Measurements from ENCODE around the gene ATG5.

ATG5 gene

GRCh38 chr6:106223300-106223930 is 102.1 kb downstream of the ATG5 start:
- DNase-seq (ENCODE audit: low read depth in 2 of 2), result peak; percentile 30 to 45

DNA sequence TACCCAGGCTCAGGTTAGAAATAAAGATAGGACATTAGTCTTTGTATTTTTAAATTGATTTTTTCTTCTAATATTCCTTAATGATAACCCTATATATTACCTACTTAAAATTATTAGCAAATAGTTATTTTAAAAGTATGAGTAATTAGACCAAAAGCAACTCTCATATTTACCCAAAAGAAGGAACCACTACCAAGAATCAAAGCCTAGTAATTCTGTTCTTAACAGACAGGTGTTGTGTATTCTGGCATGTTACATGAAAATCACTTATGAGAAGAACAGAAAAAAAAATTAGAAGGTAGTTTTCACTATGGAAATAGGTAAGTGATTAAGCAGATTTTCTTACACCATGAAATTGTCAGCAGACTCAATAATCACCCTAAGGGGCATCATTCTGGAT is 105.1 kb downstream of the ATG5 start:
- no peak for DNase-seq (ENCODE audit: low read depth in 2 of 2)

DNA sequence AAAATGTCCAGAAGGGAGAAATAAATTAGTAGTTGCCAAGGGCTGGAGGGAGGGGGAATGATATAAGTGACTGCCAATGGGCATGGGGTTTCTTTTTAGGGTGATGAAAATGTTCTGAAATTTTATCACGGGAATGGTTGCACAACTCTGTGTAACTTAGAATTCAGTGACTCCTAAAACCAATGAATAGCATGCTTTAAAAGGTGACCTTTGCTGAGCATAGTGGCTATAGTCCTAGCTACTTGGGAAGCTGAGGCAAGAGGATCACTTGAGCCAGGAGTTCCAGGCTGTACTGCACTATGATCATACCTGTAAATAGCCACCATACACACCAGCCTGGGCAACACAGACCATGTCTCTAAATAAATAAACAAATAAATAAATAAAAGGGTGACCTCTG is 109.0 kb downstream of the ATG5 start:
- no peak for DNase-seq (ENCODE audit: low read depth in 2 of 2)

GRCh38 chr6:106215608-106216007 is 110.0 kb downstream of the ATG5 start:
- DNase-seq (ENCODE audit: low read depth in 2 of 2), result no peak

DNA sequence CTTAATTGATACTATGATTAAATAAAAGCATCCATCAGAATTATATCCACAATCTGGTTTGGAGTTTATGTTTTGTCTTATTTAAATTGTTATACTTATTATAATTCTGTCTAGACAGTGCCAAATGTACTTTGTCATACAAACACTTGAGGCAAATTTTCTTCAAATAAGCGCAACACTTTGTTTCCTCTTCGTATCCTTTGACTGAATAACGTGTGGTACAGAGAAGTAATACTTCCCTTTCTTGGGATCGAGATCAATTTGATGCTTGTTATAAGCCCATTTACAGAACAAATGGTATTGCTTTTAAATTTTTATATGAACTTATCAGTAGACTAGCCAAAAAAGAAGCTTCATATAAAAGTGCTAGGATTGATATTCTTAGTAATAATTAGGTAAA is 111.0 kb downstream of the ATG5 start:
- no peak for DNase-seq (ENCODE audit: low read depth in 2 of 2)

- DNase-seq (ENCODE audit: low read depth in 2 of 2), result no peak
Observed at GRCh38 chr6:106213660-106214289, 111.8 kb downstream of the ATG5 start.

GRCh38 chr6:106212576-106212975 is 113.0 kb downstream of the ATG5 start:
- no peak for DNase-seq (ENCODE audit: low read depth in 2 of 2)

GRCh38 chr6:106206905-106207304 is 118.7 kb downstream of the ATG5 start:
- no peak for DNase-seq (ENCODE audit: low read depth in 2 of 2)

- DNase-seq (ENCODE audit: low read depth in 2 of 2), result no peak
Observed at GRCh38 chr6:106204961-106205360, 120.6 kb downstream of the ATG5 start.

DNA sequence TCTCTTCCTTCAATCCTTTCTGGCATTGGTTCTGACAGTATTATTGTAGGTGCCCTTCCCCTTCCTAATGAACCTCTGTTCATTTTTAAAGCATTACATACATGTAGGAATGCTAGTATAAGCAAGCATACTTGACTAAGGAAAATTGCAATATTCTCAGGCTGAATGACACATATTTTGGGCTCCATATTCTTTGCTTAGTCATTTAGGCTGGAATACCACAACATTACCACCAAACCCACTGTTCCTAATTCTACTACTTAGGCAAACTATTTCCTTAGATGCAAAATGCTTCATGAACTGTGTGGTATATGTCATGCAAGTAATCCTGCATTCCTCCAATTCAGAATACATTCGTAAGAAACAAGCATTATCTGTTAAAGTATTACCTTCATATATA is 125.6 kb downstream of the ATG5 start:
- DNase-seq (ENCODE audit: low read depth in 2 of 2), result no peak

- DNase-seq (ENCODE audit: low read depth in 2 of 2), result no peak
Observed at GRCh38 chr6:106199331-106199730, 126.2 kb downstream of the ATG5 start.

DNA sequence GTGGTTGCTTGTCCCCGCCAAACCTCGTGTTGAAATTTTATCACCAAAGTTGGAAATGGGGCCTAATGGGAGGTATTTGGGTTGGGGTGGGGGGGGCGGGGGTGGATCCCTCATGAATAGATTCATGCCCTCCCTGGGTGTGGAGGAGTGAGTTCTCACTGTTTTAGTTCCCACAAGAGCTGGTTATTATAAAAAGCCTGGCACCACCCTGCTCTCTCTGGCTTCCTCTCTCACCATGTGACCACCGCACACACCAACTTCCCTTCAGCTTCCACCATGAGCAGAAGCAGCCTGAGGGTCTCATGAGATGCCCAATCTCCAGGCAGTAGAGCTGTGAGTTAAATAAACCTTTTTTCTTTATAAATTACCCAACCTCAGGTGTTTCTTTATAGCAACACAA is 128.1 kb downstream of the ATG5 start:
- DNase-seq (ENCODE audit: low read depth in 2 of 2), result no peak

DNA sequence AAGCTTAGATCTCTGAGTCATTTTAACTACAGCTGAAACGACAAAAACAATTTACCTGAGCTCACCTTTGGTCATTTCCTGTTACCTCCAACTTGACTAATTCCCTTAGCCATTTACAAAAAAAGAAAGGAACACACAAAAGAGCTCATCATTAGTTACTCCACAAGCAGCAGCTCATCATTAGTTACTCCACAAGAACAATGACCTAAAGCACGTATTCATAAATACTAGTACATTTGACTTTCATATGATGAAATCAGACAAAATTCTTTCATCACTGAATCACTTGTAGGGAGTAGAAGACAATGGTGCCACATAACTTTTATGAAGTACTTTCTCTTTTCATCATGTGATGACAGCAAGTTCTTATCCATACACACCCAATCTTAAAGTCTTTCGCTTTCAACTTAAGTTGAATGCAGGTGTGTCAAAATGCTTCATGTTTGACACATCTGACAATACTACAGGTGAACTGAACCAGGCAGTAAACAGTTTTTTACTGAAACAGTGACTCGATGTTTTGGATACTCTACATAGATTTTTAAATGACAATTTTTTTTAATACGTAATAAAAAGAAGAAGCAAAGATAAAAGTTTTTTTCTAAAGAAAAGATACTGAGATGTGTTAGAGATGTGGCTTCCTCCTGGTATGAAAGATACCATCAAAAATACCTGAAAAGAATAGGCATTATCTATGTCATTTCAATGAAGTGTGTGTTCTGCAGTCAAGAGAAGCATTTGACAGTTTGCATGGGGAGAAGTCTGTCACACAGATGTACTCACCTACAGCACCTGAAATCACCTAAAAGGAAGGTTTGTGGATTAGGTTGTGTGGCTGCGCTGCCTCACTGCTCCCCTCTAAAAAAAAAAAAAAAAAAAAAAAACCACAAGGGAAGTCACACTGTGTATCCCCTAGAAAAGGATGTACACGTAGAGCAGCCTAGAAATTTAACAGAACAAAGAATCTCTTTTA is 130.3 kb downstream of the ATG5 start:
- no peak for DNase-seq (ENCODE audit: low read depth in 2 of 2)

DNA sequence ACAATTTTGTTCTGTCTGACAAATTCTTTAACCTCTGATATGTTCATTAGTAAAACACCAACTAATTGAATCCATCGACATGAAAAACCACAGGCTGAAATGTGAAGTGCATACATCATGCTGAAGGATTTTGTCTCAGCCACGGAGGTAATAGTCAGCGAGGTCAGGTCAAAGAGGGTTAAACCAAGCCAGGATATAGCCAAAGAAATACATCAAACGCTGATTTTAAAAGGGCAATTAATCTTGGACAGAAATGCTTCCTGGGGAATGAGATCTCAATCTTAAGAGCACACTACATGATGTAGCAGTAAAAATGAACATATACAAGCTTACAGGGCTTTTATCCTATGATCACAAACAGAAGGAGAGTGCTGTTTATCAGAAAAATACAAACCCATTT is 132.7 kb downstream of the ATG5 start:
- no peak for DNase-seq (ENCODE audit: low read depth in 2 of 2)

GRCh38 chr6:106188104-106188794 is 137.3 kb downstream of the ATG5 start:
- DNase-seq (ENCODE audit: low read depth in 2 of 2), result no peak

DNA sequence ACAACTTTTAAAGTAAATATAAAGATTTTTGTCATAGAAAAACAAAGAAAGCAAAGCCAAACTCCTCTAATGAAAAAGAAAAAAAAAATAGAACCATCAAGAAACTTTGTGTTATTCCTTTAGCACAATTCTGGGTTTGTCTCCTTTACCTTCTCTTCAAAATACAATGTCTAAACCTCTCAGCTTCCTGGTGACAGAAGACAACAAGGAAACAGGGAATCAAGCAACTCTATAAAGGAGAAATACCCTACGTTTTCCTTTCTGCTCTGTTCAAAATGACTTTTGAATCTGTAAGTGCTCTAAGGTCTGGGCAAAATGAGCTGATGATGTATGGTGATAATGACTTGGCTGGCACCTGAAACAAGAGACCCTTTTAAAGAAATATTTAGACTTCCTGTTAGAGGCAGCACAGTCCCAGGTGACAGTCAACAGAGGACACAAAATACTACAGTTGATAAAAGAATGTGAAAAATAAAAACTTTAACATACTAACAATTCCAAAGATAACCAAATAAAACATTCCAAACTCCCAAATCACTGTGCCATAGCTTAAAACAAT is 138.1 kb downstream of the ATG5 start:
- DNase-seq (ENCODE audit: low read depth in 2 of 2), result no peak

DNA sequence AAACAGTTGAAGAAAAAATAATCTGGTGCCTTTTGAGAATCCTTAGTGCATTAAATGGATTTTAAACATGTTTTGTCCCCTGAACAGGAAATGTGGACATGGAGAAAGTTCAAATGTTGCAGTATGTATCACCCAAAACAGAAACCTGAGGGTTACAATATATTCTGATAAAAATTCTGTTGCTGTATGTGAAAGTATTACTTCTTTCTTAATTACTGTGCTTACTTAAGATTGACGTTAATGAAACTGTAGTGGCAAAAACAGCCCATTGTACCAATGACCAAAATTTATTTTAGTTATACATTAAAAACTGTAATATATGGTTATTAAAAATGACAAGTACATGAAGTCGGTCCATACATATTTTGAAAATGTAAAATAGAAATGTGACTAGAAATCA is 138.8 kb downstream of the ATG5 start:
- DNase-seq (ENCODE audit: low read depth in 2 of 2), result no peak

- no peak for DNase-seq (ENCODE audit: low read depth in 2 of 2)
Observed at GRCh38 chr6:106186172-106186571, 139.4 kb downstream of the ATG5 start.

GRCh38 chr6:106185615-106186014 is 139.9 kb downstream of the ATG5 start:
- no peak for DNase-seq (ENCODE audit: low read depth in 2 of 2)

DNA sequence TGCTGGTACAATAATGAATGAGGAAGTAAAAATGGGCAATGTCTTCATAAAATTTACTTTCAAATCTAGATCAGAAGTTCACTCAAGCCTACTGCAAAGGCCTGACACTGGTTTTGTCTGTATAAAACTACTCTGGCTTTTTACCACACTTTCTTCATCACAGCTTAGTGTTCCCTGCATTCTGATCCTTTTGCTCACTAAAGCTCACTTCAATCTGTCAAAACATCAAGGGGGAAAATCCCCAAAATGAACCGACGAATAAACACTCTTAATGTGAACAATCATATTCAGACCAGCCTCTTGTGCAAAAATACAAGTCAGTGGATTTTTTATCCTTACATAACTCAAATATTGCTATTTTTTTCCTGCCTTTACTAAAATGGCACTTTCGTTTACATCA is 140.9 kb downstream of the ATG5 start:
- no peak for DNase-seq (ENCODE audit: low read depth in 2 of 2)

DNA sequence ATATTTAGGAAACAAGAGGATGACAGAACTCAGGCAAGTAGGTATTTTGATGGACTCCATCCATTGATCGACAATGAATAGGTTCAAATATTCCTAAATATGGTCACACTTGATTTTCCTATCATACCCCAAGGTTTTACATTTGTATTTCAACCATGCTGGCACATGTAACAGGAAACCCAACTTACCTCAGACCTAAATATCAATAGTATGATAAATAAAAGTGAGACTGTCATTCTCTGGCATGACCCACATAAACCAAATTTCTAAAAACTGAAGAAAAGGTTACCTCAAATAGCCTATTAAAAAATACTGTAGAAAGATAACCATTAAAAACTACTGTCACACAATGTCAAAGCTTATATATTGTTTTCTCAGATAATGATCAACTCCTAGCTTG is 142.1 kb downstream of the ATG5 start:
- no peak for DNase-seq (ENCODE audit: low read depth in 2 of 2)

GRCh38 chr6:106182455-106182854 is 143.1 kb downstream of the ATG5 start:
- no peak for DNase-seq (ENCODE audit: low read depth in 2 of 2)
